SU-DHL-6 (cell line): ENCODE results near the gene PRKAB1.

ENCODE experiments used
- H2AFZ ChIP-seq: fragments of 200-600 bp; sonication (generic); 2 replicates; pipeline ENCODE4 v1.6.1; 2014; ENCODE audit warnings: low read depth, mild to moderate bottlenecking, moderate library complexity, mixed read lengths, antibody characterized with exemption, low read length; ENCODE audit not compliant: severe bottlenecking
- H3F3A ChIP-seq: fragments of 200-600 bp; shearing (Covaris generic); 2 replicates; pipeline ENCODE4 v1.6.0; 2016; ENCODE audit warnings: antibody characterized with exemption, mild to moderate bottlenecking; ENCODE audit not compliant: insufficient read depth
- H3K27ac ChIP-seq: fragments of 200-600 bp; sonication (generic); 2 replicates; pipeline ENCODE4 v1.5.1; 2016; ENCODE audit warnings: low read depth, mild to moderate bottlenecking, low read length, moderate library complexity, mixed read lengths
- H3K27me3 ChIP-seq: fragments of 200-600 bp; sonication (generic), shearing (Covaris generic); 2 replicates; pipeline ENCODE4 v1.6.0; 2014; ENCODE audit warnings: mild to moderate bottlenecking, low read length
- H3K36me3 ChIP-seq: fragments of 200-600 bp; sonication (generic); 2 replicates; pipeline ENCODE4 v1.6.1; 2014; ENCODE audit warnings: mild to moderate bottlenecking, low read length, mixed read lengths
- H3K4me2 ChIP-seq: fragments of 300-600, 200-600 bp; shearing (Covaris generic), sonication (generic); 2 replicates; pipeline ENCODE4 v1.6.0; 2014; ENCODE audit warnings: low read length, low read depth, mild to moderate bottlenecking; ENCODE audit not compliant: poor library complexity, severe bottlenecking
- H3K4me3 ChIP-seq: fragments of 200-600 bp; sonication (generic); 2 replicates; pipeline ENCODE4 v1.5.1; 2014; ENCODE audit warnings: antibody characterized with exemption, low read length, mild to moderate bottlenecking, mixed read lengths; ENCODE audit not compliant: insufficient read depth, poor library complexity, severe bottlenecking
- H3K79me2 ChIP-seq: fragments of 200-600 bp; sonication (generic); 2 replicates; pipeline ENCODE4 v1.6.1; 2014; ENCODE audit warnings: mild to moderate bottlenecking, low read length, moderate library complexity; ENCODE audit not compliant: insufficient read depth
- H3K9ac ChIP-seq: fragments of 200-600 bp; sonication (generic); 2 replicates; pipeline ENCODE4 v1.7.0; 2014; ENCODE audit warnings: mild to moderate bottlenecking, low read length
- H3K9me2 ChIP-seq: fragments of 200-600 bp; sonication (generic); replicated peaks from 2 replicates; pipeline ENCODE4 v1.6.1; 2014; ENCODE audit warnings: low read length; ENCODE audit not compliant: insufficient read depth
- H3K9me3 ChIP-seq: fragments of 200-600 bp; sonication (generic); 2 replicates; pipeline ENCODE4 v1.6.1; 2014; ENCODE audit warnings: low read length, mixed read lengths; ENCODE audit not compliant: insufficient read depth
- H4K20me1 ChIP-seq: fragments of 200-600 bp; sonication (generic); 2 replicates; pipeline ENCODE4 v1.6.1; 2014; ENCODE audit warnings: low read depth, mild to moderate bottlenecking, antibody characterized with exemption, low read length, moderate library complexity, mixed read lengths
- EZH2phosphoT487 ChIP-seq: fragments of 200-600 bp; sonication (generic), shearing (Covaris generic); conservative IDR thresholded peaks from 2 replicates; pipeline ENCODE4 v1.6.1; 2018; ENCODE audit warnings: mild to moderate bottlenecking, antibody characterized with exemption, low read length, moderate library complexity, mixed read lengths
- TF ChIP-seq, protein P1 (sequence below): fragments of 200-600 bp; sonication (generic); IDR thresholded peaks from one replicate; pipeline ENCODE4 v1.5.1; 2017; ENCODE audit warnings: antibody characterized with exemption, mild to moderate bottlenecking, low read length, moderate library complexity; ENCODE audit not compliant: insufficient read depth, poor library complexity, severe bottlenecking

The PRKAB1 gene

DNA sequence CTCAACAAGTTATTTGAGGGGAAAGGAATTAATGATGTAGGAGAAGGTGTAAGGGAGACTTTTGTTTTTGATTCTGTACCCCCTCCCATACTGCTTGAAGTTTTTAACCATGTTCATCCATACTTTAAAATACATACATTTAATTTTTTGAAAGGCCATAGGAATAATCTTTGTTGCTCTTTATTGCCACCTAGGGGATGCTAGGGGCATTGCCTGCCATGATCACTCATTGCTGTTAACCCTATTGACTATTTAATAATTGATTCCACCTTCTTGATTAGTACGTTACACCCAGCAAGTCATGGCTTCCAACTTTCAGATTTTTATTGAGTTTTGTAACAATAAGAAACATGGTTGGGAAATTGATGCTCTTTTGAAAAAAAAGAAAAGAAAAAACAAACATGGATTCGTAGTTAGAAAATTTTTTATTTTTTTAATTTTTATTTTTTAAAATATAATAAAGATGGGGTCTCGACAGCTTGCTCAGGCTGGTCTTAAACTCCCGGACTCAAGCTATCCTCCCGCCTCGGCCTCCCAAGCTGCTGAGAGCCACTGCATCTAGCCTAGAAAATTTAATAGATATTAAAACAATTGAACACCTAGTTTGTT lies 8.5 kb upstream of the PRKAB1 start:
- Histone ChIP-seq H3K4me2 (no peak overlapping the region), H3K27me3 (no peaks in the 10 kb centered on the region), H3K9me3 (no peaks in the 10 kb centered on the region), H3F3A (no peaks in the 10 kb centered on the region), H3K9me2 (no peaks in the 10 kb centered on the region), H3K27ac (no peak overlapping the region), H3K36me3 (no peaks in the 10 kb centered on the region), H3K79me2 (no peaks in the 10 kb centered on the region), H2AFZ (peak overlapping the region; percentile 19), H4K20me1 (no peaks in the 10 kb centered on the region), H3K4me3 (no peak overlapping the region), H3K9ac (no peak overlapping the region)
- TF ChIP-seq, protein P1, sequence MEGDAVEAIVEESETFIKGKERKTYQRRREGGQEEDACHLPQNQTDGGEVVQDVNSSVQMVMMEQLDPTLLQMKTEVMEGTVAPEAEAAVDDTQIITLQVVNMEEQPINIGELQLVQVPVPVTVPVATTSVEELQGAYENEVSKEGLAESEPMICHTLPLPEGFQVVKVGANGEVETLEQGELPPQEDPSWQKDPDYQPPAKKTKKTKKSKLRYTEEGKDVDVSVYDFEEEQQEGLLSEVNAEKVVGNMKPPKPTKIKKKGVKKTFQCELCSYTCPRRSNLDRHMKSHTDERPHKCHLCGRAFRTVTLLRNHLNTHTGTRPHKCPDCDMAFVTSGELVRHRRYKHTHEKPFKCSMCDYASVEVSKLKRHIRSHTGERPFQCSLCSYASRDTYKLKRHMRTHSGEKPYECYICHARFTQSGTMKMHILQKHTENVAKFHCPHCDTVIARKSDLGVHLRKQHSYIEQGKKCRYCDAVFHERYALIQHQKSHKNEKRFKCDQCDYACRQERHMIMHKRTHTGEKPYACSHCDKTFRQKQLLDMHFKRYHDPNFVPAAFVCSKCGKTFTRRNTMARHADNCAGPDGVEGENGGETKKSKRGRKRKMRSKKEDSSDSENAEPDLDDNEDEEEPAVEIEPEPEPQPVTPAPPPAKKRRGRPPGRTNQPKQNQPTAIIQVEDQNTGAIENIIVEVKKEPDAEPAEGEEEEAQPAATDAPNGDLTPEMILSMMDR = peak; percentile 82
- TF ChIP-seq EZH2phosphoT487 = no peak

DNA sequence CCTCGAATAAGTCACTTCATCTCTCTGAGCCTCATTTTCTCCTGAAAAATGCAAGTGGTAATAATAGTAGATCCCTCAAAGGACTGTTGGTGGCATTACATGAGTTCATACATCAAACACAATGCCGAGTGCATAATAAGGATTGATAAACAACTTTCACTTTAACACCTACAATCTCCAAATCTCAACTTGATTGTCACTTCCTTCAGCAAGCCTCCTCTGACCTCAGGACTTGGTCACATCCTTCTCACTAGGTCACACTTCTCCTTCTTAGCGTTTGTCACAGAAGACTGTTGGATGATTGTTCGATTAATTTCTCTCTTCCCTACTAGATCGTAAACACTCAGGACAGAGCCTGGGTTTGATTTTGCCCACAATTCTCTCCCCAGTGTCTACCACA lies 7.9 kb upstream of the PRKAB1 start:
- Histone ChIP-seq H3K9ac (no peak overlapping the region), H3K9me2 (no peaks in the 10 kb centered on the region), H2AFZ (peak overlapping the region; percentile 19), H3F3A (no peaks in the 10 kb centered on the region), H3K4me2 (no peak overlapping the region), H3K27me3 (no peaks in the 10 kb centered on the region), H3K27ac (no peak overlapping the region), H3K36me3 (no peaks in the 10 kb centered on the region), H3K9me3 (no peaks in the 10 kb centered on the region), H3K79me2 (no peaks in the 10 kb centered on the region), H4K20me1 (no peaks in the 10 kb centered on the region), H3K4me3 (no peak overlapping the region)
- TF ChIP-seq, protein P1 = no peak
- no peak for TF ChIP-seq EZH2phosphoT487

DNA sequence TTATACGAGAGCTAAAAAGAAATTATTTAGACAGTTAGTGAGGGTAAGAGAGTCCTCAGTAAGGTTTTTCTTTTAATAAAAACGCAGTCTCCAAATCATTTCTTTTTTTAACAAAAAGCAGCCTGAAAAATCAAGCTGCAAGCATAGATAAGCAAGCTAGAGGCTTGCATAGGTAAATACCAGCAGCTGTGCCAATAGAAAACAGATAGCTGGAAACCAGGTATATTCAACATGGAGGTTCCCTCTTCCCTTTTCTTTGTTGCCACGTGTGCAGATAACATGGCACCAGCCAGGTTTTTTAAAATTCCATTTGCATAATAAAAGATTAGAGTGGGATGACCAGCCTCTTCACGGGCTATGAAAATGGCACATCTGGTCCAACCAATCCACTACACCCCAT lies 6.1 kb upstream of the PRKAB1 start:
- no peaks in the 10 kb centered on the region for H3K9me2 ChIP-seq
- no peaks in the 10 kb centered on the region for H3K27me3 ChIP-seq
- H3K79me2 ChIP-seq = no peaks in the 10 kb centered on the region
- TF ChIP-seq, protein P1 = no peak
- TF ChIP-seq EZH2phosphoT487 = no peak
- no peaks in the 10 kb centered on the region for H3K36me3 ChIP-seq
- no peak overlapping the region for H3K27ac ChIP-seq
- H3K4me3 ChIP-seq = no peak overlapping the region
- peaks cover 11% of the 10 kb centered on the region for H3F3A ChIP-seq
- no peaks in the 10 kb centered on the region for H3K9me3 ChIP-seq
- H4K20me1 ChIP-seq = no peaks in the 10 kb centered on the region
- no peak overlapping the region for H3K4me2 ChIP-seq
- H2AFZ ChIP-seq = no peak overlapping the region
- no peak overlapping the region for H3K9ac ChIP-seq
